Omental fat pad (tissue), 4 donors: ENCODE data around the gene GRB10. TPM values are rescaled to one million over a fixed set of nuclear protein-coding genes. Genes with fewer than 3 reads are reported as not detected.

ENCODE experiments used
- ATAC-seq: fragments of 150-250 bp; one replicate; pipeline ENCODE4 v1.9.1; 2016; ENCODE audit warnings: mild to moderate bottlenecking, moderate library complexity; ENCODE audit not compliant: low FRiP score
- DNase-seq: peaks from one replicate; pipeline ENCODE4 v3.0.0-alpha.2; 2019; ENCODE audit warnings: low spot score
- total RNA-seq, 4 donors: library from RNA; depleted of rRNA; stranded (reverse); fragments of >200 nt; gene quantifications; one replicate each; pipeline ENCODE4 v1.1.0, GENCODE V29; 2016
- TF ChIP-seq, protein P1 (sequence below), 3 donors: fragments of 450-650 bp; IDR thresholded peaks; one replicate each; pipeline ENCODE4 v1.5.1; 2016 to 2017; ENCODE audit warnings: antibody characterized with exemption in 3 of 3, mild to moderate bottlenecking in 3 of 3, moderate library complexity in 2 of 3

The GRB10 gene
- total RNA-seq, 4 donors from 2014 or later = 64.6 to 100 (median 75.3) TPM

- DNase-seq = no peak
- TF ChIP-seq, protein P1, sequence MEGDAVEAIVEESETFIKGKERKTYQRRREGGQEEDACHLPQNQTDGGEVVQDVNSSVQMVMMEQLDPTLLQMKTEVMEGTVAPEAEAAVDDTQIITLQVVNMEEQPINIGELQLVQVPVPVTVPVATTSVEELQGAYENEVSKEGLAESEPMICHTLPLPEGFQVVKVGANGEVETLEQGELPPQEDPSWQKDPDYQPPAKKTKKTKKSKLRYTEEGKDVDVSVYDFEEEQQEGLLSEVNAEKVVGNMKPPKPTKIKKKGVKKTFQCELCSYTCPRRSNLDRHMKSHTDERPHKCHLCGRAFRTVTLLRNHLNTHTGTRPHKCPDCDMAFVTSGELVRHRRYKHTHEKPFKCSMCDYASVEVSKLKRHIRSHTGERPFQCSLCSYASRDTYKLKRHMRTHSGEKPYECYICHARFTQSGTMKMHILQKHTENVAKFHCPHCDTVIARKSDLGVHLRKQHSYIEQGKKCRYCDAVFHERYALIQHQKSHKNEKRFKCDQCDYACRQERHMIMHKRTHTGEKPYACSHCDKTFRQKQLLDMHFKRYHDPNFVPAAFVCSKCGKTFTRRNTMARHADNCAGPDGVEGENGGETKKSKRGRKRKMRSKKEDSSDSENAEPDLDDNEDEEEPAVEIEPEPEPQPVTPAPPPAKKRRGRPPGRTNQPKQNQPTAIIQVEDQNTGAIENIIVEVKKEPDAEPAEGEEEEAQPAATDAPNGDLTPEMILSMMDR (IDR thresholded peaks at IDR 0.05) = no peak
These were observed 22.9 kb upstream of the GRB10 start for GRCh38 chr7:50805447-50806125.

DNA sequence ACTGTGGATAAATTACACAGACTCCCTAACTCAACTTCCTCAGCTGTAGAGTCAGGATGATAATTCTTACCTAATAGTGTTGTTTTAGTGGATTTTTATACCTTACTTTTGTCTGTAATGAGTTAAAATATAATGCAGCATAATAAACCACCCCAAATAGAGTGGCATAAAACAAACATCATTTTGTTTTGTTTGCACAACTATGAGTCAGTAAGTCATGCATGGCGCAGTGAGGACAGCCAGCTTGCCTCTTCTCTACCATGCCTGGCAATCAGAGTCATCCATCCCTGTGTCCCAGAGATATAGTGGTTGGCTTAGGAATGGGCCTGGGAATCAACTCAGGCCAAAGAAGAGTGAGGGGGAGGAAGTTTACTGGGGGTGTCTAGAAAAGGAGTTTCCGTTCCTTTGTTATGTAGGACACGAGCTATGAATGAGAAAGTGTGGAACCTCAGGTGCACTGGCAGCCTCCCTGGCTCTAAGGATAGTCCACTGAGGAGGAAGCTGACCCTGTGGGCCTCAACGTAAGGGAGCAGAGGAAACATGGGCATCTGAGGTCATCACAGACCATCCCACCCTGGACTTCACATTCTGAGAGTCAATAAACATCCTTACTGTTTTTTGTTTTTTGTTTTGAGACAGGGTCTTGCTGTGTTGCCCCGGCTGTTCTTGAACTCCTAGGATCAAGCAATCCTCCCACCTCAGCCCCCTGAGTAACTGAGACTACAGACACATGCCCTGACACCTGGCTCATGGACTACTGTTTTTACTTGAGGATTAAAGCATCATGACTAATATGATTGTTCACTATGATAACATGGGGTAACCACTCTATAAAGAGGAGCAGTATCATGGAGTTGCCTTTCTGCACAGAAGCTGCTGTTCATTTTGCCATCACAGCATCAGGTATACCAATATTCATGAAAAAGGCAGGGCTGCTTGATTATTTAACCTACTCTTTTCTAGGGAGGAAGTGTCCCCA, 21.0 kb upstream of the GRB10 start:
- DNase-seq (no peak), ATAC-seq (no peak)
- TF ChIP-seq, protein P1 (IDR thresholded peaks at IDR 0.05) = no peak

More at GRCh38 chr7:50805447-50806125, 22.9 kb upstream of the GRB10 start:
- ATAC-seq = no peak

GRCh38 chr7:50801907-50802306, 19.2 kb upstream of the GRB10 start:
- TF ChIP-seq, protein P1 (IDR thresholded peaks at IDR 0.05) = no peak
- no peak for DNase-seq
- no peak for ATAC-seq

GRCh38 chr7:50799873-50800272, 17.2 kb upstream of the GRB10 start:
- ATAC-seq (no peak), DNase-seq (no peak)
- TF ChIP-seq, protein P1 (IDR thresholded peaks at IDR 0.05) = no peak

- TF ChIP-seq, protein P1 (IDR thresholded peaks at IDR 0.05) = no peak
- DNase-seq (no peak), ATAC-seq (no peak)
These were observed 15.4 kb upstream of the GRB10 start for GRCh38 chr7:50798126-50798525.

DNA sequence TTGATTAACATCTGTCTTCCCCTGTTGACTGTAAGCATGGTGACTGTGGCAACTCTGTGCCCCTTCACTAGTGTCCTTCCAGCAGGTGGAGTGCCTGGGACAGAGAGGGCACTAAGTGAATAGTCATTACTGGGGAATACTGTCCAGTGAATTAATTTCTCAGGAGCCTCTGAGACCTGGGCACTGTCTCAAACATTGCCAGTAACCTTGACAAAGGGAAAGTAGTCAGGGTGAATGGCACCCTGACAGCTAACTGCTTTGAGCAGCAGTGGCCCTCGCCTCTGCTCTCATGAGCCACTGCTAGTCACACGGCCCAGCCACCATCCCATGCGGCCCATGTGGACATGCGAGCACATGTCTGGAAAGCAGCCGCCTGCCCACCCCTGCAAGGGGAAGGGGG, 13.1 kb upstream of the GRB10 start:
- TF ChIP-seq, protein P1 (IDR thresholded peaks at IDR 0.05) = no peak
- no peak for ATAC-seq
- no peak for DNase-seq
